ENCODE results near the gene EZH2.

EZH2 gene

GRCh38 chr7:148804343-148805235 is 79.5 kb downstream of the EZH2 start:
- no peak for TF ChIP-seq CTCF (IDR thresholded peaks at IDR 0.05; ENCODE audit: extremely low read depth, insufficient read depth, missing control alignments)
- in situ Hi-C loops (cut with MboI; ENCODE audit: low pct_unique_long_range_greater_than_20kb, low sequenced_read_pairs, unreplicated experiment) = no loop called here
- DNase-seq (ENCODE audit: low spot score) = no peak

GRCh38 chr7:148803094-148803493 is 81.0 kb downstream of the EZH2 start:
- TF ChIP-seq CTCF (IDR thresholded peaks at IDR 0.05; ENCODE audit: extremely low read depth, insufficient read depth, missing control alignments) = no peak
- in situ Hi-C loops (cut with MboI; ENCODE audit: low pct_unique_long_range_greater_than_20kb, low sequenced_read_pairs, unreplicated experiment) = no loop called here
- no peak for DNase-seq (ENCODE audit: low spot score)

GRCh38 chr7:148802101-148802493 is 82.0 kb downstream of the EZH2 start:
- in situ Hi-C loops (cut with MboI; ENCODE audit: low pct_unique_long_range_greater_than_20kb, low sequenced_read_pairs, unreplicated experiment) = no loop called here
- no peak for TF ChIP-seq CTCF (IDR thresholded peaks at IDR 0.05; ENCODE audit: extremely low read depth, insufficient read depth, missing control alignments)
- DNase-seq (ENCODE audit: low spot score) = no peak

- in situ Hi-C loops (cut with MboI; ENCODE audit: low pct_unique_long_range_greater_than_20kb, low sequenced_read_pairs, unreplicated experiment) = no loop called here
- no peak for DNase-seq (ENCODE audit: low spot score)
- no peak for TF ChIP-seq CTCF (IDR thresholded peaks at IDR 0.05; ENCODE audit: extremely low read depth, insufficient read depth, missing control alignments)
Observed at GRCh38 chr7:148800677-148801076, 83.4 kb downstream of the EZH2 start.

- TF ChIP-seq CTCF (IDR thresholded peaks at IDR 0.05; ENCODE audit: extremely low read depth, insufficient read depth, missing control alignments) = no peak
- DNase-seq (ENCODE audit: low spot score) = no peak
- in situ Hi-C loops (cut with MboI; ENCODE audit: low pct_unique_long_range_greater_than_20kb, low sequenced_read_pairs, unreplicated experiment) = no loop called here
Observed at GRCh38 chr7:148799893-148800555, 84.1 kb downstream of the EZH2 start.

GRCh38 chr7:148796841-148797240 is 87.2 kb downstream of the EZH2 start:
- TF ChIP-seq CTCF (IDR thresholded peaks at IDR 0.05; ENCODE audit: extremely low read depth, insufficient read depth, missing control alignments) = no peak
- no peak for DNase-seq (ENCODE audit: low spot score)
- in situ Hi-C loops (cut with MboI; ENCODE audit: low pct_unique_long_range_greater_than_20kb, low sequenced_read_pairs, unreplicated experiment) = no loop called here

Data from GM13977 (cell line).